SK-N-MC (cell line): ENCODE results near the gene METTL17.

Experiments used
- EZH2 ChIP-seq: fragments of 200-600 bp; sonication (generic); IDR thresholded peaks from one replicate; pipeline ENCODE4 v1.6.1; 2017; ENCODE audit warnings: antibody characterized with exemption
- POLR2AphosphoS5 ChIP-seq: IDR thresholded peaks from 2 replicates; pipeline ENCODE4 v1.6.1; 2012; ENCODE audit warnings: mild to moderate bottlenecking, low read depth, low read length, borderline replicate concordance

DNA sequence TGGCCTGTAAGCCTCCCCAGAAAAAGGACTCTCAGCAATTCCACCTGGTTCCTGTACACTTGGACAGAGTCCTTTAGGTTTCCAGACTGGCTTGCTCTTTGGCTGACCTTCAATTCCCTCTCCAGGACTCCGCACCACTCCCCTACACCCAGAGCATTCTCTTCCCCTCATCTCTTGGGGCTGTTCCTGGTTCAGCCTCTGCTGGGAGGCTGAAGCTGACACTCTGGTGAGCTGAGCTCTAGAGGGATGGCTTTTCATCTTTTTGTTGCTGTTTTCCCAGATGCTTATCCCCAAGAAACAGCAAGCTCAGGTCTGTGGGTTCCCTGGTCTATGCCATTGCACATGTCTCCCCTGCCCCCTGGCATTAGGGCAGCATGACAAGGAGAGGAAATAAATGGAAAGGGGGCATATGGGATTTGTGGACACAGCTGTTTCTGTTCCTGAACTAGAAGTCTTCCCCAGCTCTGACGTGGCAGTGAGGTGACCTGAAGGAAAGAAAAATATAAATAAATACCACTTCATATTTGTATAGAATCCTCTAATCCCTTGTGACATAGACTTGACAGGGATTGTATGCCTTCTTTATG is 53.7 kb downstream of the METTL17 start:
- TF ChIP-seq POLR2AphosphoS5 = no peak
- no peak for TF ChIP-seq EZH2
